ENCODE measurements around the gene DEF6. TPM values are rescaled to one million over a fixed set of nuclear protein-coding genes. Genes with fewer than 3 reads are reported as not detected.

DEF6 gene
- total RNA-seq, 1 donor from 2014 or later, result 5.9 TPM

DNA sequence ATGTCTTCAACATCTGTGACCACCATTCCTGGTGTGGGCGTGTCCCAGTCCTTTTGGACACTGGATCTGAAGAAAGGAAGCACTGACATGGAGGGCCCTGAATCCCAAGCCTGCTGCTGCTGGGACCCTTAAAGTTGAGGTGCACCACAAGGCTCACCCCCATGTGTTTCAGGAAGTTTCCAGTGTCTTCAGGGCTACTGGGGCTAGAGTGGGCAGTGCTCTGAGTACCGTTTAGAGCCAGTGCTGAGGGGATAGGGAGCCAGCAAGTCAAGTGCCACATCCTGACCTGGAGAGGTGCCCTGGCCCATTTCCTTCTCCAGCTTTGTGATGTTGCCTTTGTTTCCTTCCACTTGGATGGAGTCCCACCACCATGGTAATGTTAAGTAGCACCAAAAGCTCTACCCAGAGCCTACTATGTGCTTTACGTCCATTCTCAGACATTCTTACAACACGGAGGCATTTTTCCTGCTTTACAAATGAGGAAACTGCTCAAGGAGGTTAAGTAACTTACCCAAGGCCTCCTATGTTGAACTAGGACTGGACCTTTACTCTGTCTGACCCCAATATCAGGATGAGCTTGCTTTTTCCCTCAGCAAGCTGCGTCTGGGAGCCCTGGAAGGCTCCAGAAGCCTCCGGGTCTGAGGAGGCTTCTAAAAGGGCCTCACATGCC lies 552 bp upstream of the DEF6 start:
- Mint-ChIP-seq H3K27ac (no peak overlapping the region), H3K27me3 (peaks cover 4% of the 10 kb centered on the region), H3K4me3 (ENCODE audit: low read depth) (no peak overlapping the region), H3K36me3 (ENCODE audit: insufficient read depth) (peaks cover 9% of the 10 kb centered on the region), H3K9me3 (ENCODE audit: low read depth) (no peaks in the 10 kb centered on the region), H3K4me1 (ENCODE audit: low read depth) (peaks cover 2% of the 10 kb centered on the region)
- no peak for DNase-seq (ENCODE audit: low spot score, unreplicated experiment)
- TF ChIP-seq, protein P1, sequence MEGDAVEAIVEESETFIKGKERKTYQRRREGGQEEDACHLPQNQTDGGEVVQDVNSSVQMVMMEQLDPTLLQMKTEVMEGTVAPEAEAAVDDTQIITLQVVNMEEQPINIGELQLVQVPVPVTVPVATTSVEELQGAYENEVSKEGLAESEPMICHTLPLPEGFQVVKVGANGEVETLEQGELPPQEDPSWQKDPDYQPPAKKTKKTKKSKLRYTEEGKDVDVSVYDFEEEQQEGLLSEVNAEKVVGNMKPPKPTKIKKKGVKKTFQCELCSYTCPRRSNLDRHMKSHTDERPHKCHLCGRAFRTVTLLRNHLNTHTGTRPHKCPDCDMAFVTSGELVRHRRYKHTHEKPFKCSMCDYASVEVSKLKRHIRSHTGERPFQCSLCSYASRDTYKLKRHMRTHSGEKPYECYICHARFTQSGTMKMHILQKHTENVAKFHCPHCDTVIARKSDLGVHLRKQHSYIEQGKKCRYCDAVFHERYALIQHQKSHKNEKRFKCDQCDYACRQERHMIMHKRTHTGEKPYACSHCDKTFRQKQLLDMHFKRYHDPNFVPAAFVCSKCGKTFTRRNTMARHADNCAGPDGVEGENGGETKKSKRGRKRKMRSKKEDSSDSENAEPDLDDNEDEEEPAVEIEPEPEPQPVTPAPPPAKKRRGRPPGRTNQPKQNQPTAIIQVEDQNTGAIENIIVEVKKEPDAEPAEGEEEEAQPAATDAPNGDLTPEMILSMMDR (IDR thresholded peaks at IDR 0.05; ENCODE audit: unreplicated experiment), result no peak

DNA sequence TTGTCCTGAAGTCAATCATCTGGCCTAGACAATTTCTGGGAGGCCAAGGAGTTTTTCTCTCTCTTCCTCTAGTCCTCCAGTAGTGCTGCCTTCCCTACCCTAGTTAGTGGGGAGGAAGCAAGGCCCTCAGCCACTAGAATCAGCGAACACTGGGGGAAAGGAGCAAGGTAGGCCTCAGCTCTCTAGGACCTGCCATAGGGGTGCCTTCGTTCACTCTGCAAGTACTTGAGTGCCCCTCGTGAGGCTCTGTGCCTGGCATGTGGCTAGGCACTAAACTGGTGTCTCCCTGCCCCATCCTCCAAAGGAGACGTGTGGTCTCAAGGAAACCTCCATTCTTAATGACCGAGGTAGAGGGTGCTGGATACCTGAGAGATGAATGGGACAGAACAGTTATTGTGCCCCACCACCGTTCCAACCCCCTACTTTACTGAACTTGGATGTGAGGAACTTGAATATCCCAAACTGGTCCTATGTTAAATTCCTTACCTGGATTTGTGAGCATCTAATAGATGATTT lies 1.1 kb downstream of the DEF6 start:
- Mint-ChIP-seq H3K27ac (no peak overlapping the region), H3K4me3 (ENCODE audit: low read depth) (no peak overlapping the region), H3K9me3 (ENCODE audit: low read depth) (no peaks in the 10 kb centered on the region), H3K27me3 (peaks cover 4% of the 10 kb centered on the region), H3K4me1 (ENCODE audit: low read depth) (peaks cover 6% of the 10 kb centered on the region), H3K36me3 (ENCODE audit: insufficient read depth) (peaks cover 7% of the 10 kb centered on the region)
- DNase-seq (ENCODE audit: low spot score, unreplicated experiment), result no peak
- TF ChIP-seq, protein P1 (IDR thresholded peaks at IDR 0.05; ENCODE audit: unreplicated experiment), result no peak

DNA sequence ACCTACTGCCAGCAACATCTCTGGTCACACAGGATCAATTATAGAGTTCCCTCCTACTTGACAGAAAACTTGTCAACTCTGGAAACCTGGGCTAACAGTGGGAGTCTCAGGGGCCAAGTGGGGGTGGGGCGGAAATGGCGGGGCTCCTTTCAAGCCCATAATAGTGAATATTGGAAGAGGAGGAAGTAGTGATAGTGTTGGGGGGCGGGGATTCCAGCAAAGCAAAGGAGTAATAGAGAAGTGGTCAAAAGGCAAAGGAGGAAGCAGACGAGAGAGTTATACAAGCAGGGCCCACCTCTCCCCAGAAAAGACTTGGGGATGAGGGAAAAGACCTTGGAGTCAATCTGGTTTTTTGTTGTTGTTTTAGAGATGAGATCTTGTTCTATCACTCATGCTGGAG lies 2.1 kb downstream of the DEF6 start:
- H3K4me3 Mint-ChIP-seq (ENCODE audit: low read depth), result no peak overlapping the region
- peaks cover 4% of the 10 kb centered on the region for H3K27me3 Mint-ChIP-seq
- H3K36me3 Mint-ChIP-seq (ENCODE audit: insufficient read depth), result peaks cover 3% of the 10 kb centered on the region
- H3K27ac Mint-ChIP-seq, result no peak overlapping the region
- peaks cover 6% of the 10 kb centered on the region for H3K4me1 Mint-ChIP-seq (ENCODE audit: low read depth)
- no peak for DNase-seq (ENCODE audit: low spot score, unreplicated experiment)
- no peaks in the 10 kb centered on the region for H3K9me3 Mint-ChIP-seq (ENCODE audit: low read depth)
- TF ChIP-seq, protein P1 (IDR thresholded peaks at IDR 0.05; ENCODE audit: unreplicated experiment), result no peak

DNA sequence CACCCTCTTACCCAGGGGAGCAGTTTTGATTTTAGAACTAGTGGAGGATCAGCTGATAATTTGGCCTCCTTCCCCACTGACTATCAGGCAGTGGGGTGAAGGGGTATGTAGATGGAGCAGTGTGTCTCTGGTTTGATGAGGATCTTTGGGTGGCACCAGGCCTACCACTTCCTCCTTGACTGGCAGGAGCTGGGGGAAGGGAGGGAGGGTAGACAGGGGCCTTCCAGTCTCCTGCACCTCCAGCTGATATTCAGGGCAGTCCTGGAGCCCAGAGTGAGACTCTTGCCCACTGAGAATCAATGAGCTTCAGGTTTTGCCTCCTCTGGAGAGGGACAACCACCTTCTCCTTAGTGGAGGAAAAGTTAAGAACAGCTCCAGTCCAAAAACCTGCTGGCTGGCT lies 3.2 kb downstream of the DEF6 start:
- TF ChIP-seq, protein P1 (IDR thresholded peaks at IDR 0.05; ENCODE audit: unreplicated experiment), result no peak
- peaks cover 6% of the 10 kb centered on the region for H3K4me1 Mint-ChIP-seq (ENCODE audit: low read depth)
- no peak overlapping the region for H3K27ac Mint-ChIP-seq
- H3K4me3 Mint-ChIP-seq (ENCODE audit: low read depth), result no peak overlapping the region
- H3K36me3 Mint-ChIP-seq (ENCODE audit: insufficient read depth), result peaks cover 2% of the 10 kb centered on the region
- H3K27me3 Mint-ChIP-seq, result peaks cover 4% of the 10 kb centered on the region
- H3K9me3 Mint-ChIP-seq (ENCODE audit: low read depth), result no peaks in the 10 kb centered on the region
- no peak for DNase-seq (ENCODE audit: low spot score, unreplicated experiment)

DNA sequence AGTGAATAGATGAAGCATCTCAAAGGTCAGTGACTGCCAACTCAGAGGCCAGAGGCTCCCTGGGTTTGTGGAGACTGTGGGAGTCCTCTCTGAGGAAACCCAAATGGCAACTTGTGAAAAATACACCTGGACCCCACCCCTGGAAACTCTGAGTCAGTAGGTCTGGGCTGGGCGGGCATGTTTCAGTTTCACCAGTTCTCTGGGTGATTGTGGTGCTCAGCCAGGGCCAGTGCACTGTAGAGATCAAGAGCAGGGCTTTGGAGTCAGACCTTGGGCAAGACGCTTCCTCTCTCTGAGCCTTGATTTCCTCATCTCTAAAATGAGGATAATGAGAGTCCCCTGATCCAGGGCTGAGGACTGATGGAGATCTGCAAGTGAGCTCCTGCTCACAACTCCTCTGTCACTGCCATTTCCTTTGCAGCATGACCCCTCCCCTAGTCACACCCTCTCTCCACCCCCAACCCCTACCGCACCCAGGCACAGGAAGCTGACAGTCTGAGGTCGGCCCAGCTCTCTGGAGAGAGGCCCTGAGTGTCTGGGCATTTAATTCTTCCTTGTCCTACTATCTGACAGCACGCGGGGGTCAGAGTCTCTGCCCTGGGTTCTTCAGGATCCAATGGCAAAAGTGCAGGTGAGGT lies 5.1 kb downstream of the DEF6 start:
- peaks cover 4% of the 10 kb centered on the region for H3K27me3 Mint-ChIP-seq
- no peaks in the 10 kb centered on the region for H3K36me3 Mint-ChIP-seq (ENCODE audit: insufficient read depth)
- H3K27ac Mint-ChIP-seq, result peak overlapping the region; percentile 57
- TF ChIP-seq, protein P1 (IDR thresholded peaks at IDR 0.05; ENCODE audit: unreplicated experiment), result no peak
- peaks cover 4% of the 10 kb centered on the region for H3K4me1 Mint-ChIP-seq (ENCODE audit: low read depth)
- DNase-seq (ENCODE audit: low spot score, unreplicated experiment), result no peak
- H3K4me3 Mint-ChIP-seq (ENCODE audit: low read depth), result no peak overlapping the region
- H3K9me3 Mint-ChIP-seq (ENCODE audit: low read depth), result no peaks in the 10 kb centered on the region

Data from progenitor cell of endocrine pancreas (in vitro differentiated cells).